HG03060 (cell line): ENCODE data around the gene DNAH9.

Source experiments
- ATAC-seq: cut with Tn5 transposase; IDR thresholded peaks from one replicate; pipeline ENCODE4 v1.9.1; 2021; ENCODE audit warnings: low read depth, moderate number of reproducible peaks; ENCODE audit not compliant: unreplicated experiment

DNAH9 gene

GRCh38 chr17:11816409-11816808 lies 218.1 kb downstream of the DNAH9 start:
- ATAC-seq = no peak

GRCh38 chr17:11823862-11824261 lies 225.6 kb downstream of the DNAH9 start:
- ATAC-seq = no peak

GRCh38 chr17:11825572-11826209 lies 227.4 kb downstream of the DNAH9 start:
- no peak for ATAC-seq

- ATAC-seq = no peak
These were observed 234.3 kb downstream of the DNAH9 start for GRCh38 chr17:11832401-11833137.

GRCh38 chr17:11836508-11836907 lies 238.2 kb downstream of the DNAH9 start:
- ATAC-seq = no peak

GRCh38 chr17:11840052-11840451 lies 241.8 kb downstream of the DNAH9 start:
- ATAC-seq = no peak

GRCh38 chr17:11840831-11841230 lies 242.6 kb downstream of the DNAH9 start:
- no peak for ATAC-seq

GRCh38 chr17:11848330-11848729 lies 250.1 kb downstream of the DNAH9 start:
- no peak for ATAC-seq

GRCh38 chr17:11852231-11852630 lies 254.0 kb downstream of the DNAH9 start:
- ATAC-seq = no peak

GRCh38 chr17:11852912-11853311 lies 254.6 kb downstream of the DNAH9 start:
- ATAC-seq = no peak

GRCh38 chr17:11853321-11854151 lies 255.3 kb downstream of the DNAH9 start:
- ATAC-seq = no peak

GRCh38 chr17:11855306-11855705 lies 257.0 kb downstream of the DNAH9 start:
- no peak for ATAC-seq

GRCh38 chr17:11857006-11857405 lies 258.7 kb downstream of the DNAH9 start:
- no peak for ATAC-seq

- no peak for ATAC-seq
These were observed 271.6 kb downstream of the DNAH9 start for GRCh38 chr17:11869680-11870394.

GRCh38 chr17:11871773-11872172 lies 273.5 kb downstream of the DNAH9 start:
- no peak for ATAC-seq

- no peak for ATAC-seq
These were observed 276.5 kb downstream of the DNAH9 start for GRCh38 chr17:11874756-11875155.

- no peak for ATAC-seq
These were observed 282.4 kb downstream of the DNAH9 start for GRCh38 chr17:11880714-11881113.

- no peak for ATAC-seq
These were observed 284.4 kb downstream of the DNAH9 start for GRCh38 chr17:11882716-11883115.

GRCh38 chr17:11885051-11885450 lies 286.8 kb downstream of the DNAH9 start:
- no peak for ATAC-seq

GRCh38 chr17:11889266-11889665 lies 291.0 kb downstream of the DNAH9 start:
- no peak for ATAC-seq

- ATAC-seq = no peak
These were observed 295.6 kb downstream of the DNAH9 start for GRCh38 chr17:11893862-11894261.
